Peyer's patch (tissue), 4 donors: ENCODE measurements around the gene FAM110A. TPM values are rescaled to one million over a fixed set of nuclear protein-coding genes. Genes with fewer than 3 reads are reported as not detected.

Experiments
- DNase-seq, 3 donors: peaks; one replicate each; pipeline ENCODE4 v3.0.0-alpha.2; 2017 to 2019
- H3K27ac ChIP-seq, 4 donors: fragments of 200-600 bp; sonication (generic); one replicate each; pipeline ENCODE4 v1.5.1; 2016 to 2019
- H3K27me3 ChIP-seq, 2 donors: fragments of 200-600 bp; sonication (generic); one replicate each; pipeline ENCODE4 v1.5.1; 2019
- H3K36me3 ChIP-seq, 3 donors: fragments of 200-600 bp; sonication (generic); one replicate each; pipeline ENCODE4 v1.5.1; 2016 to 2019
- H3K4me1 ChIP-seq, 4 donors: fragments of 200-600 bp; sonication (generic); one replicate each; pipeline ENCODE4 v1.5.1; 2016 to 2019
- H3K4me3 ChIP-seq, 4 donors: fragments of 200-600 bp; sonication (generic); 1 replicate in 3 of 4; 2 replicates in 1 of 4; pipeline ENCODE4 v1.5.1; 2016 to 2019; ENCODE audit warnings: mild to moderate bottlenecking in 1 of 4
- H3K9me3 ChIP-seq, 4 donors: fragments of 200-600 bp; sonication (generic); one replicate each; pipeline ENCODE4 v1.5.1; 2016 to 2019; ENCODE audit warnings: mild to moderate bottlenecking in 1 of 4
- POLR2A ChIP-seq, 2 donors: fragments of 450-650 bp; IDR thresholded peaks; one replicate each; pipeline ENCODE4 v1.5.1; 2017; ENCODE audit warnings: antibody characterized with exemption in 2 of 2, mild to moderate bottlenecking in 2 of 2, moderate library complexity in 2 of 2
- total RNA-seq, 4 donors: library from RNA; depleted of rRNA; stranded (reverse); fragments of >200 nt; gene quantifications; one replicate each; pipeline ENCODE4 v1.1.0, GENCODE V29; 2016
- TF ChIP-seq, protein P1 (sequence below), 6 experiments: fragments of 450-650 bp in 4 of 6; fragments of 200-600 bp in 2 of 6; sonication (generic) in 1 of 6; IDR thresholded peaks; one replicate each; pipeline ENCODE4 v1.5.1; 2017 to 2019; ENCODE audit warnings: antibody characterized with exemption in 6 of 6, mild to moderate bottlenecking in 3 of 6, moderate library complexity in 1 of 6

The FAM110A gene
- total RNA-seq, 4 donors from 2014 or later, result 5.1 to 15.7 (median 12.7) TPM

DNA sequence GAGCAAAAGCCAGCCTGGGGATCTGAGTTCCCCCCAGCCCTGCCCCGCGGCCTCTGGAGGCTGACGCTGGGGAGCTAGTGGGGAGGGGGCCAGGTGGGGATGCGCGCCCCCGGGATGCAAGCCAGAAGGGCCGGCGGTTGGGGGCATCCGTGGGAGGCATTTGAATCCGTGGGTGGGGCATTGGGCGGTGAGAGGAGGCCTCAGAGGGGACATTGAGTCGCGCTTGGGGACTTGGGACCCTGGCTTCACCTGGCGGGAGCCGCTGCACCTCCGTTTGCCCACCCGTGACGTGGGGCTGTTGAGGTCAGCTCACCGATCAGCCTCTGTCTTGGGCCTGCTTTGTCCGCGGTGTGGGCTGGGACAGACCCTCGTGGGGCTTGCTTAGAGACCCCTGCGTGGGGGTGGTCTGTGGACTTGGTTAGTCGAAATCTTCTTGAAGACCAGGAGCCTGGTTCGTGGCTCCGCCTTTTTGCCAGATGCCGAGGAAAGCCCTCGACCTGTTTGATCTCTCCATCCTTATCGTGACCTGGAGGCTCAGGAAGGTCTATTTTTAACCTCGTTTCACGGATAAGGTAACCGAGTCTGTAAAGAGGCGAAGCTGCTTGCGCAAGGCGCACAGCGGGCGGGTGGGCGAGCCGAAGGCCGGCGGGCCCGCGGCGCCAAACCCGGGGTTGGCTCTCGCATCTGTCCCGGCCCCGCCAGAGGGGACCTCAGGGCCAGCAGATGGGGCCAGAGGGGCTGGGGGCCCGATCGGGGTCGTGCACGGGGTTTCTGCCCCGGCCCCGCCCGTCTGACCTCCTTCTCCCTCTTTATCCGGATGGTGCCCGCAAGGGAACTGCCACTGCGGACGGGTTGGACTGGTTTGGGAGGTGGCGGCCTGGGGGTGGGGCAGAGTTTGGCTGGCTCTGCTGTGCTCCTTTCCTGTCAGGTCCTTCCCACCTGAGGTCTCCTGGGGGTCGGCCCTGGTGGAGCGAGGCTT is 8.3 kb downstream of the FAM110A start:
- no peaks in the 10 kb centered on the region for H3K27me3 ChIP-seq
- H3K9me3 ChIP-seq, result no peaks in the 10 kb centered on the region
- peak in 1 of 3 donors; percentile 62 for DNase-seq
- H3K36me3 ChIP-seq, result no peaks in the 10 kb centered on the region
- peak overlapping the region in 3 of 4 donors; percentile 18 to 47 (median 46) for H3K27ac ChIP-seq
- peak overlapping the region; percentile 50 to 85 (median 62) for H3K4me3 ChIP-seq
- H3K4me1 ChIP-seq, result peaks cover 4 to 50% (median 16%) of the 10 kb centered on the region in 4 donors
- TF ChIP-seq POLR2A (IDR thresholded peaks at IDR 0.05), result no peak
- TF ChIP-seq, protein P1, sequence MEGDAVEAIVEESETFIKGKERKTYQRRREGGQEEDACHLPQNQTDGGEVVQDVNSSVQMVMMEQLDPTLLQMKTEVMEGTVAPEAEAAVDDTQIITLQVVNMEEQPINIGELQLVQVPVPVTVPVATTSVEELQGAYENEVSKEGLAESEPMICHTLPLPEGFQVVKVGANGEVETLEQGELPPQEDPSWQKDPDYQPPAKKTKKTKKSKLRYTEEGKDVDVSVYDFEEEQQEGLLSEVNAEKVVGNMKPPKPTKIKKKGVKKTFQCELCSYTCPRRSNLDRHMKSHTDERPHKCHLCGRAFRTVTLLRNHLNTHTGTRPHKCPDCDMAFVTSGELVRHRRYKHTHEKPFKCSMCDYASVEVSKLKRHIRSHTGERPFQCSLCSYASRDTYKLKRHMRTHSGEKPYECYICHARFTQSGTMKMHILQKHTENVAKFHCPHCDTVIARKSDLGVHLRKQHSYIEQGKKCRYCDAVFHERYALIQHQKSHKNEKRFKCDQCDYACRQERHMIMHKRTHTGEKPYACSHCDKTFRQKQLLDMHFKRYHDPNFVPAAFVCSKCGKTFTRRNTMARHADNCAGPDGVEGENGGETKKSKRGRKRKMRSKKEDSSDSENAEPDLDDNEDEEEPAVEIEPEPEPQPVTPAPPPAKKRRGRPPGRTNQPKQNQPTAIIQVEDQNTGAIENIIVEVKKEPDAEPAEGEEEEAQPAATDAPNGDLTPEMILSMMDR (IDR thresholded peaks at IDR 0.05), result no peak

DNA sequence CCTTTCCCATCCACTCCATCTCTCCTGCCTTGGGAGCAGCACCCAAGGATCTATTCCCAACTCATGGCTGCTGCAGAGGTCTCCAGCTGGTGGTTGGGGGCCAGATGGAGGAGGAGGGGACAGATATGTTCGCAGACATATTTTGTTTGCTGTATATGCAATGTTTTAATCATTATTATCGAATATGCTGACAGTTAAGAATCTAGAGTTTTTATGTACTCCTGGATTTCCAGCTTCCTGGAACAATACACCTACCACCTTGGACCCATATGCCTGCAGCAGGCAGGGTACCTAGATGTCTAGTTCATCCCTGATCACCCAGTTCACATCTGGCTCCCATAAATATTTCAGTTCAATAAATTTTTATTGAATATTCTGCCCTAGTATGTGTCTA is 9.0 kb downstream of the FAM110A start:
- H3K9me3 ChIP-seq, result no peaks in the 10 kb centered on the region
- no peaks in the 10 kb centered on the region for H3K27me3 ChIP-seq
- peak overlapping the region in 2 of 4 donors; percentile 69 to 85 for H3K4me3 ChIP-seq

DNA sequence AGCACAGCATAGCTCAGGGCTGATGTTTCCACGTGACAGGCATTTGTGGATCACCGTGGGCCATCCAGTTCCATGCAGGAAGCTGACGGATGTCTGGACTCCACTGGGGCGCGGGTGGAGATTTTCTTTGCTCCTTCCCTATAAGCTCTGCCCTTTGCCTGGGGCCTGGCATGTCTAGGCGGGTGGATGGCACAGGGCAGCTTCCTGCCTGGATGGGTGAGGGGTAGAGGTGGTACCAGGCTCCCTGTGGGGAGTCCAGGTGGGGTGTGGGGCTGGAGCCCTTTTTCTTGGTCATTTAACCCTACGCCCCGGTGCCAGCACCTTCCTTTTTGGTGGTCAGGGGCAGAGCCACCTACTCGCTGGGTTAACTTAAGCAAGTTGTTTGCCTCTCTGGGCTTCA is 10.4 kb downstream of the FAM110A start:
- Histone ChIP-seq H3K4me1 (peaks cover 4 to 53% (median 16%) of the 10 kb centered on the region in 4 donors), H3K27me3 (no peaks in the 10 kb centered on the region), H3K9me3 (no peaks in the 10 kb centered on the region), H3K36me3 (no peaks in the 10 kb centered on the region), H3K4me3 (no peak overlapping the region), H3K27ac (peak overlapping the region; percentile 45 to 78 (median 67))
- TF ChIP-seq, protein P1 (IDR thresholded peaks at IDR 0.05), result no peak
- no peak for TF ChIP-seq POLR2A (IDR thresholded peaks at IDR 0.05)
- DNase-seq, result peak in 2 of 3 donors; percentile 63 to 75

More for the DNA sequence above, 9.0 kb downstream of the FAM110A start:
- Histone ChIP-seq H3K27ac (peak overlapping the region in 1 of 4 donors; percentile 25), H3K36me3 (no peaks in the 10 kb centered on the region), H3K4me1 (peaks cover 4 to 53% (median 16%) of the 10 kb centered on the region in 4 donors)
- DNase-seq, result no peak
- TF ChIP-seq, protein P1 (IDR thresholded peaks at IDR 0.05), result no peak
- TF ChIP-seq POLR2A (IDR thresholded peaks at IDR 0.05), result no peak

DNA sequence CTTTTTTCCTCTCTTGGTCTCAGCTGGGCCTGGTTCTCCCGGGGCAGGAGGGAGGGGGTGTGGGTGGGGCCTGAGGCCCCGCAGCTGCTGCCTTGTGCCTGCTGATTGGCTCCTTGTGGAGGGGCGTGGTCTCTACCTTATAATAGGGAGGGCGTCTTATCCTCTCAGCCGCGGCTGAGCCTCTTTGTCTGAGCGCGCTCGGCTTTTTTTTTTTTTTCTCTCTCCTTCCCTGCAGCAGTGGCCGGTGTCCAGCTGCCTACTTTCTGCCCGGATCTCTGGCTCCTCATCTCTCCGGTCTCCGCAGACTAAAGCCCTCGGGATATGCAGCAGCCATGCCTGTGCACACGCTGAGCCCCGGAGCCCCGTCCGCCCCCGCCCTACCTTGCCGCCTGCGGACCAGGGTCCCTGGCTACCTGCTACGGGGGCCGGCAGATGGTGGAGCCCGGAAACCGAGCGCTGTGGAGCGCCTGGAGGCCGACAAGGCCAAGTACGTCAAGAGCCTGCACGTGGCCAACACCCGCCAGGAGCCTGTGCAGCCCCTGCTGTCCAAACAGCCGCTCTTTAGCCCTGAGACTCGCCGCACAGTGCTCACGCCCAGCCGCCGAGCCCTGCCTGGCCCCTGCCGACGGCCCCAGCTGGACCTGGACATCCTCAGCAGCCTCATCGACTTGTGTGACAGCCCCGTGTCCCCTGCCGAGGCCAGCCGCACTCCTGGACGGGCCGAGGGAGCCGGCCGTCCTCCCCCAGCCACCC is 11.1 kb downstream of the FAM110A start:
- Histone ChIP-seq H3K4me1 (peaks cover 4 to 53% (median 16%) of the 10 kb centered on the region in 4 donors), H3K36me3 (no peaks in the 10 kb centered on the region), H3K27me3 (no peaks in the 10 kb centered on the region), H3K27ac (peak overlapping the region; percentile 31 to 78 (median 53)), H3K4me3 (peak overlapping the region; percentile 44 to 54 (median 48)), H3K9me3 (no peaks in the 10 kb centered on the region)
- peak; percentile 93 to 98 (median 97) for DNase-seq
- TF ChIP-seq POLR2A (IDR thresholded peaks at IDR 0.05), result no peak
- TF ChIP-seq, protein P1 (IDR thresholded peaks at IDR 0.05), result no peak

DNA sequence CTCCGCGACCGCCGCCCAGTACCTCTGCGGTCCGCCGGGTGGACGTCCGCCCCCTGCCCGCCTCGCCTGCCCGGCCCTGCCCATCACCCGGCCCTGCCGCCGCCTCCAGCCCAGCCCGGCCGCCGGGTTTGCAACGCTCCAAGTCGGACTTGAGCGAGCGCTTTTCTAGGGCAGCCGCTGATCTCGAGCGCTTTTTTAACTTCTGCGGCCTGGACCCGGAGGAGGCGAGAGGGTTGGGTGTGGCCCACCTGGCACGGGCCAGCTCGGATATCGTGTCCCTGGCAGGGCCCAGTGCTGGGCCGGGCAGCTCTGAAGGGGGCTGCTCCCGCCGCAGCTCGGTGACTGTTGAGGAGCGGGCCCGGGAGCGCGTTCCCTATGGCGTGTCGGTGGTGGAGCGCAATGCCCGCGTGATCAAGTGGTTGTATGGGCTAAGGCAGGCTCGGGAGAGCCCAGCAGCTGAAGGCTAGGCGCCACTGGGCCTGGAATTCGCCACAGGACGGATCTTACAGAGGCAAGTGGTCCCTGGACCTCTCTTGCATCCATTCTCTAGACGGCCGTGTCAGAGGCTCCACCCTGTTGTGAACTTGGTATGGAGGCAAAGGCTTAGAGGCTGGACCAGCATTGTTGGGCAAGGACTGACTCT is 11.8 kb downstream of the FAM110A start:
- no peaks in the 10 kb centered on the region for H3K36me3 ChIP-seq
- TF ChIP-seq POLR2A (IDR thresholded peaks at IDR 0.05), result no peak
- TF ChIP-seq, protein P1 (IDR thresholded peaks at IDR 0.05), result no peak
- peaks cover 4 to 53% (median 16%) of the 10 kb centered on the region in 4 donors for H3K4me1 ChIP-seq
- H3K27me3 ChIP-seq, result no peaks in the 10 kb centered on the region
- no peak for DNase-seq
- H3K4me3 ChIP-seq, result peak overlapping the region; percentile 44 to 54 (median 48)
- peak overlapping the region in 3 of 4 donors; percentile 31 to 78 (median 45) for H3K27ac ChIP-seq
- H3K9me3 ChIP-seq, result no peaks in the 10 kb centered on the region
